GM12874 (cell line): ENCODE data around the gene PEX14.

Source experiments
- TF ChIP-seq, protein P1 (sequence below): IDR thresholded peaks from 2 replicates; pipeline ENCODE4 v1.5.1; 2011; ENCODE audit warnings: low read depth, mild to moderate bottlenecking, control low read depth, low read length, moderate library complexity; ENCODE audit not compliant: insufficient read depth

PEX14 gene

DNA sequence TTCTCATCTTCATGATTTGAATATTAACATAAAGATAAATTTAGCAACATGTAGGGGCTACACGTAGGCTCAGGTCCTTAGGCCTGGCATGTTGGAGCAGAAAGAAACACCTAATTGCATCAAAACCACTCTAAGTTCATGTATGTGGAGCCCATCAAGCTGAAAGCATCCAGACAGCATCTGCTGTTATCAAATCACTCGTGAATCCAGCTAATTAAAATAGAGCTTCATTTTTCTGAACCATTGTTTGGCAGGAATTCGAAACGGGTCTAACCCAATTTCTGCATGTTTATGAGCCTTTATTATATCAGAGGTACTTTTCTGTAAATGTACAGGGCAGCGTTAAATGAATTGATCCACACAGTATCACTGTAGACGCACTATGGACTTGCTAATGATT, 45.7 kb downstream of the PEX14 start:
- TF ChIP-seq, protein P1, sequence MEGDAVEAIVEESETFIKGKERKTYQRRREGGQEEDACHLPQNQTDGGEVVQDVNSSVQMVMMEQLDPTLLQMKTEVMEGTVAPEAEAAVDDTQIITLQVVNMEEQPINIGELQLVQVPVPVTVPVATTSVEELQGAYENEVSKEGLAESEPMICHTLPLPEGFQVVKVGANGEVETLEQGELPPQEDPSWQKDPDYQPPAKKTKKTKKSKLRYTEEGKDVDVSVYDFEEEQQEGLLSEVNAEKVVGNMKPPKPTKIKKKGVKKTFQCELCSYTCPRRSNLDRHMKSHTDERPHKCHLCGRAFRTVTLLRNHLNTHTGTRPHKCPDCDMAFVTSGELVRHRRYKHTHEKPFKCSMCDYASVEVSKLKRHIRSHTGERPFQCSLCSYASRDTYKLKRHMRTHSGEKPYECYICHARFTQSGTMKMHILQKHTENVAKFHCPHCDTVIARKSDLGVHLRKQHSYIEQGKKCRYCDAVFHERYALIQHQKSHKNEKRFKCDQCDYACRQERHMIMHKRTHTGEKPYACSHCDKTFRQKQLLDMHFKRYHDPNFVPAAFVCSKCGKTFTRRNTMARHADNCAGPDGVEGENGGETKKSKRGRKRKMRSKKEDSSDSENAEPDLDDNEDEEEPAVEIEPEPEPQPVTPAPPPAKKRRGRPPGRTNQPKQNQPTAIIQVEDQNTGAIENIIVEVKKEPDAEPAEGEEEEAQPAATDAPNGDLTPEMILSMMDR, result no peak

DNA sequence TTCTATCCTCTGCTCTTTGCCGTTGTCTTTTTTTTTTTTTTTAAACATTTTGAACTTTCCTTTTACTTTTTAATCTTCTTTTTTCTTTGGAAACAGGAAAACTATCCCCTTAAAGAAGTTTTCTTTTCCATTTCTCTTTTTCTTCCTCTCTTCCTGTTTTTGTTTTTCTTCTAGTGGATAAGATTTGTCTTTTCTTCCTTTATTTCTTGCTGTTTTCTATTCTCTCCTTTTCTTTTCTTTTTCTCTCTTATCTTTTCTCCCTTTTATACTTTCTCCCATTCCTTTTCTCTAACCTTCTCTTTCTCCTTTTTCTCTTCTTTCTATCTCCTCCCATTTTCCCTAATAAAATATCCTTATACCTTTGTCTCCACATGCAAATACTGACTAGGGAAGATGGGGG, 46.2 kb downstream of the PEX14 start:
- TF ChIP-seq, protein P1, result no peak

- TF ChIP-seq, protein P1, result no peak
Observed at GRCh38 chr1:10521537-10522157, 46.9 kb downstream of the PEX14 start.

- TF ChIP-seq, protein P1, result no peak
Observed at GRCh38 chr1:10522322-10522860, 47.6 kb downstream of the PEX14 start.

DNA sequence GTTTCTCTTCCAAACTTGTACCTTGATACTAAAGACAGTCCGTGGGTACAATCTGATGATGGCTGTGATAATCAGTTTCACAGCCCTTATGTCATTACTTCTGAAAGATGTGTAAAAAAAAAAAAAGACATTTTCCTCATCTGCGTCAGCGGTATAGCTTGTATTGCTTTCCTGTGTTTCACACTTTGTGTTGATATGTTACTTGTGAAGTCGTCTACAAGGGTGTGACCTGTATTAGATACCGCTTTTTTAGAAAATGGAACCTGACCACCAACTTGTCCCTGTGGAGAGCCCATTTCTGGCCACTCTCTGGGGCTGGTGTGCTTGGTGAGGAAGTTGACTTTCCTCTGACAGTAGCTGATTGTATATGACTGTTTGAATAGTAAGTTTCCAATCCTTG, 50.5 kb downstream of the PEX14 start:
- TF ChIP-seq, protein P1, result no peak

DNA sequence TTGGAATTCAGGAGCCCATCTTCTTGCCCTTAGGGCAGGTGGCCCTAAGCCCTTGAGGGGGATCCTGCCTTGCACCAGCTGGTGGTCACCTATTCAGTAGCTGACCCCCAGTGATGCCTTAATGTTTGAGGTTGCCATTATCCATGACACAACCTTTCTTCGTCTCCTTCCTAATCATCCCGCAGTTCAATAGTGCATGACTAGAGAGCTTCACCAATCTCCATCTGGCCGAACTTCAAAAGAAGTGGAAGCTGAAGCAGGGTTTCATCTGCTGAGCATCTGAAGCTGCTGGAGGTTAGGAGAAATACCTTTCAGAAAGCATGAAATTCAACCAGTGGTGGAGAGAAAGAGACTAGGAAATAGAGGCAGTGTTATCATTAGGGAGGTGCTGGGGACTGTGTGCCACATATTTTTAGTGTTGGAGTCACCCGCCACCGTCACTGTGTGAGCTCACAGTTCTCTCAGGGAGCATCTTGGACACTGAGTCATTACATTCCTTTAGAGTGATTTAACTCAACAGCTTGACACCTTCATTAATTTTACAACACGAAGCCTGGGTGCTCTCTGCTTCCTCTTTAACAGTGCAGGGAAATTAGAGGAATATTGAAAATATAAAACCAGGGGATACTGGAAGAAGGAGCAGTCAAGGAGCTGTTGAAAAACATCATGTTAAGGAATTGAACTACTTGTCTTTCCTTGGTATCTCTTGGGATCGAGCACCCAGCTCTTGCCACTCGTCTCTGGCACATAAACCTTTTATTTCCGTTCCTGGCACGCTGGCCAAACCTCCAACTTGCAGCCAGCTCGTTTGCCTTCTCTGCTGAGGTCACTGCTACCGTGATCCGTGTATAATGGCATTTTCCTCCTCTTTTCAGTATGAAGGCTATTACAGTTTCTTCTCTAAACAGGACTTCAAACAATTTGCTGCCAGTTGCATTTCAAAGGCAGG, 53.6 kb downstream of the PEX14 start:
- TF ChIP-seq, protein P1, result no peak

GRCh38 chr1:10529091-10529490, 54.3 kb downstream of the PEX14 start:
- TF ChIP-seq, protein P1, result no peak
